DMS 273 (cell line): Measurements from ENCODE around the gene CTBP2.

Experiments used
- DNase-seq: peaks from one replicate; lab custom pipeline; 2025; ENCODE audit not compliant: unreplicated experiment; lab: John Stamatoyannopoulos, UW

Gene CTBP2

DNA sequence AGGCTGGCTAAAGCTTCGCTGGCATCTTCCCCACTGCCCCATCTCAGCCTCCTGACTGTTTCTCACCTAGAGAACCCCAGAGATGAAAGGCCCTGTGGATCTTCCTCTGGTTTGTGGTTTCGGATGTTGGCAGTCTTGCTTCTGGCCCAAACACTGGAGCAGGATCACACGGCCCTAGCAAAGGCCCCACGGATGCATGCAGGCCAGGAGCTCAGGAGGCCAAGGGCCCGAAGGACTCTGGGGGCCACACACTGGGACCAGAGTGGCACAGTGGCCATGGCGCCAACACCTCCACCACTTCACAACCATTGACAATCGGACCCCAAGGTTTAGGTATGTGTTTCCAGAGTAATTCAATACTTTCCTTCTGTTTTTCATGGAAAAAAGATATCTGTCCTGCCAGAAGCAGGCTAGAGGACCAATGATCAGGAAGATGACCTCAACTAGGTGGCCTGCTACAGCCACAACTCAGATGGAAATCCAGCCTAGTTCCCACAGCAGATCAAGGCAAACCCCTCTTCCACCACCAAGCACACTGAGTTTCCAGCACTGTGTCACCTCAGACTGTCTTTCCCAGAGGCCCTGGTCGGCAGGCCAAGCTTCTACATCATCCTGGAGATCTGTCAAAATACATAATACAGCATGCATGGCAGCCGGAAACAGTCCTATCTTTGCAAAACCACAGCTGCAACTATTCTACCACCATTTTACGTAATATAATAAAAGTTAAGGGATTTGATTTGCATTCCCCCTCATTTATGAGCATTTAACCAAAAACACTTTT lies 53.0 kb downstream of the CTBP2 start:
- no peak for DNase-seq

DNA sequence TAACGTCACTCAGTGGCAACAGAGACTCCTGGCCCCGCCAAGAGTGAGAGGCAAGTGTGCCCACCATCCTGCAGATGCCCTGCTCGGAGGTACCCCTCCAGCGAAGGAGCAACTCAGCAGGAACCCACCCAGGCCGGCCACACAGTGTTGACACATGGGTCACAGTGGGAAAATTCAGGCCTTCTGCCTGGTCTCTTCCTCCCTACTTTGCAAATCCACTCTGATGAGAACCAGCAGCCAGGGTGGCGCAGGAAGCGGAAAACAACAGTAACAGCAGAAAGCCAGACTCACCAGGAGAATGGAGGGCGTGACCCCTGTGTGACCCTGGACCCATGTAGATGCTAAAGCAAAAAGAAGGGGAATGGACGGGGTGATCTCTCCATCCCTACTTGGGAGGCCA lies 53.8 kb downstream of the CTBP2 start:
- no peak for DNase-seq

DNA sequence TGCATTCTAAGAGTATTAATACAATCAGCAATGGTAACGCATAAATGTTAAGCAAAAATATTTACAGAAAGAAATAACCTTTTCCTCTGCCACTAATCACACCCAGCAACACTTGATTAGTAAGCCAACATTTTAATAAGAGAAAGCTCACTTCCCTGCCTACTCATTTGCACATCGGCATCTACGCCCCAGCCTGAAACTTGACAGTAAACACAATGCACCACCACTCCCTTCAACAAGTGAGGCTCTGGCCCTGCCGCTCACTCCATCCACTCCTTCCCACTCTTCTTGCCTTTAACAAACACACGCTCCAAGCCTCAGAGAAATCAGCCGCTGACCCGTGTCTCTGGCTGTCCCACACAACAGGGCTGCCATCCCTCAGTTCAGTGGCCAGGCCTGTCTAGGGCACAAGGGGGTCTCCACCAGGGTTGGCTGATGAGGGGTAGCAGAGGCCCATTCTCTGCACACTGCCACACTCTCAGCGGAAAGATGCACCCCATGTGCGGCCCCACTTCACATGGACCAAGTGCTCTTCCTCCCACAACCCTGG lies 54.6 kb downstream of the CTBP2 start:
- no peak for DNase-seq

DNA sequence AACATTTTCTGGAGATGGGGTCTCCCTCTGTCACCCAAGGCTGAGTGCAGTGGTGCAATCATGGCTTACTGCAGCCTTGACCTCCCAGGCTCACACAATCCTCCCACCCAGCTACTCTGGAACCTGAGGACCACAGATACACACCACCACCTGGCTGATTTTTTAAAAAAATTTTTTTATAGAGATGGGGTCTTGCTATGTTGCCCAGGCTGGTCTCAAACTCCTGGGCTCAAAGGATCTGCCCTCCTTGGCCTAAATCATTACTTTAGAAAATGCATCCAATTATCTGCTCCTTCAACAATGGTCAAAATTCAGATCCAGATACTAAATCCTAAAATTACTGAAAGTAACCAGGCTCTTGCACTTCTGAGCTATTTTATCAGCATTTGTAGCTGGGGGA lies 55.2 kb downstream of the CTBP2 start:
- no peak for DNase-seq

DNA sequence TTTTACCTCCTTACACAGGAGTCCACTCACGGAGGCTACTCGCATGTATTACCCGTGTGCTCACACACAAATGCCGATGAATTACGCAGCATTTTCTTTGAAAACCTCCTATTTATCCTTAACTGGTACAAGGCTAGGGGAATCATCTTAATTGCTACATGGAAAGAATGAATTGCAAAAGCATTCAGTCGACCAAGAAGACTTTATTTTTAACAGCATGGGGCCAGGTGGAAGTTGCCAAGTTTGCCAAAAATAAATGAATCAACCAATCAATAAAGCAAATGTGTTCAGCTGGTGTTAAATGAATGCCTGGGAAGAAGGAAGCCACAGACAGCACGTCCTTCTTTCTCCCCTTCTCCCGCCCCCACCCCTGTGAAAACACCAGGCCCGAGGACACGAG lies 55.8 kb downstream of the CTBP2 start:
- DNase-seq, result no peak

DNA sequence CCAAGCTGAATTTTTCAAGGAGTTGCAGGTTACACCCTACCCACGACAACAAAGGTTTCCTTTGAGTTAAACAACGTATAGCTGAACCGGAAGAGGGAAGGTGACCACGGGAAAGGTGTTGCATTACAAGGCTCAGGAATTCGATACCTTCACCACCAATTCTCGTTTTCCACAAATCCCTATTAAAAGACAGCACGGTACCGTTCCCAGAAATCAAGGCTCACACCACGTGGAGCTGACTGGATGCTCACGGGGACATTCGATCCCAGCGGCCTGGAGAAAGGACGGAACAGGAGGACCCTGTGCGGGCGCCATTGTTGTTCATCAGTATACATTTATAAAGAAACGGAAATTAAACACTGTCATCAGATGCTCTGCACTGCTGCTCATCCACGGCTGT lies 56.4 kb downstream of the CTBP2 start:
- no peak for DNase-seq

DNA sequence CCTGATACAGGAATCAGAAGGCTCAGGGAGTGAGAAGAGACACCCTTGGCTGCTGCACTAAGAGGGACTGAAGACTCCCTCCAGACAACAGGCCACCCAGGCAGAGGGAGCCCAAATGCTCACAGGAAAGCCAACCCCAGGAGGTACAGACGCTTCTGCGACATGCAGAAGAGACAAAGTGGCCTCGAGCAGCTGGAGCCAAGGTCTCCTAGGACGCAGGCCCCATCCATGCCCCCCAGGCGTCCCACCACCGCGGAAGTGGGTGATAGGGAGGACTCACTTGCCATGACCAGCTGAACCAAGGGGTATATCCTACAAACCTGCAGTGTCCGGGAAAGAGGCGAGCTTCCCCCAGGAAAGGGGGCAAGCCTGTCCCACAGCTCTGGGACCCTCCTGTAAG lies 56.9 kb downstream of the CTBP2 start:
- no peak for DNase-seq

DNA sequence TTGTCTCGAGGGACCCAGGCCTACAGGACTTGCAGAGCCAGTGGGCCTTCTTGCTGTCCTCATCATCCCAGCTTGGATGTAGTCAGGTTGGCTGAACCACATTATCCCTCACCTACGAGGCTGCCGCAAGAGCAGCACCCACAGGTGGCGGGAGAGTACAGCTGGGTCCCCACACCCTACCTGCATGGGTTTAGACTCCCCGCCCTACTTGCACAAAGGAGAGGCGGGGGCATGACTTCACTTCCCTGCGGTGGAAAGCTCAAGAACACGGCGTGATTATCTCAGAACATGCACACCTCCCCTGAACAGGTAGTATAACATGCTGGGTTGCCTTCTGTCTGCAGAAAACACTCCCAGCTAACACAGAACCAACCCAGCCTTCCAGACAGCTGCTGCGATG lies 57.5 kb downstream of the CTBP2 start:
- DNase-seq, result no peak

DNA sequence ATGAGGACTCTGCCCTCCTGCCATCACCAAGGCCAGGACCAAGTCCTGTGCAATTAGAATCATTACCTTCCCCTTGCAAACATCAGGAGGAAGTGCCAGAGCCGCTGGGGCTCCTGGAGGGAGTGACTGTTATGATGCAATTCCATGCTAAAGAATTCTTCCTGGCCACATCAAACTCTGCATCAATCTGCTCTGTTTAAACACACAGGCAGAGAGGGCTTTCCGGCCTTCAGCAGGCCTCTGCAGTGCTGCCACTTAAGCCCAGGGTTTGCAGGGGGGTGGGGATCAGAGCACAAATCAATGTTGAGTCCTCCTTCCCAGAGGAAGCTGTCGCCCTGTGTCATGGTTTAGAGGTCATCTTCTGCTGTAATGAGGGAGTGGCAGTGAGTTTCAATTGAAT lies 58.1 kb downstream of the CTBP2 start:
- DNase-seq, result no peak

DNA sequence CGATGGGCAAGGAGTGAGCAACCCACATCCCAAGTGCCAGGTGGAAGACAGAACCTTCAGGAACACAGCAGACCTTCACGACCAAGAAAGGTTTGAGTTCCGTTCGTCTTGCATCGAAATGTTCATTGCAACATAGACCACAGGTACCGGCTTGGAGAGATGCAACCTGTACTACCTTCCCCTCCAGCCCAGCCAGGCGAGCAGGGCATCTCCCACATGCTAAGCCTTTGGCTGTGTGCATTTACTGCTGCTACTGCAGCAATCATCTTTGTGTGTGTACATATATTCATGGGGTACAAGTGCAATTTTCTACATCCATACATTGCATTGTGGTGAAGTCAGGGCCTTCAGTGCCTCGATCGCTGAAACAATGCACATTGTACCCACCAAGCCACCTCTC lies 58.8 kb downstream of the CTBP2 start:
- DNase-seq, result no peak

DNA sequence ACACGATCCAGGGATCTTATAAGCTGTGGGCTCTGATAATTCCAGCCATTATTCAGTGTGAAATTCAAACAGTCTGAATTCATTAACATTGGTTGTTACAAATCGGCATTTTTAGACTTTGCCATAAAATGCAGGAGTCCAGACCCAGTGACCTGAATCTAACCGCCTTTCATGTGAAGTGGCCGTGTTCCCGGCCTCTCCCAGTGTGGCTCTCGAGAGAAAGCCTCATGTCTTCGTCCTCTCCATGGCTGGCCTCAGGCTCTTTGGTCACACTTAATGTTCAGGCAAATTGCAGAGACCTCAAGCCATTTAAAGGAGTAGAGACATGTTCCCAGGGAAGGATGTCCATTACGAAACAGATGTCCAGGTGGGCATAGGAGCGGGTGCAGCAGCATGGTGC lies 59.3 kb downstream of the CTBP2 start:
- no peak for DNase-seq

DNA sequence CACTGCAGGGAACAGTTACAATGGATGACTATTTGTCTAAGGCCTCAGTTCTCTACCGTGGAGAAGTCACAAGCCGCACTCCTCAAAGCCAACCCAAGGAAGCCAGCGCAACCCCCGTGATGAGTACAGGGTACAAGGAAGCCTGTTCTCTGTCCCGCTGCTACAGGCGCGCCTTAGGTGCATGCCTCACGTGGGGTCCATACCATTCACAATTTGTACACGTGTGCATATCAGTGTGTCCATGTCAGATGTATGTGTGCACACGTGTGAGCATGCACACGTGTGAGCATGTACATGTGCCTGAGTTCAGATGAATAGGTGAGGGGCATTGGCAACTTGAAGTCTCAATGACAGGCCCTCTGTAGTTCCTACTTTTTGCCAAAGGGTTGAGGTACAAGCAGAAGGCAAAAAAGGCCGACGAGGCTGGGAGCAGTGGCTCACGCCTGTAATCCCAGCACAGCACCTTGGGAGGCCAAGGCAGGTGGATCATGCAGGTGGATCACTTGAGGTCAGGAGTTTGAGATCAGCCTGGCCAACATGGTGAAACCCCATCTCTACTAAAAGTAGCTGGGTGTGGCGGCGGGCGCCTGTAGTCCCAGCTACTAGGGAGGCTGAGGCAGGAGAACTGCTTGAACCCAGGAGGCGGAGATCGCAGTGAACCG lies 62.8 kb downstream of the CTBP2 start:
- no peak for DNase-seq

DNA sequence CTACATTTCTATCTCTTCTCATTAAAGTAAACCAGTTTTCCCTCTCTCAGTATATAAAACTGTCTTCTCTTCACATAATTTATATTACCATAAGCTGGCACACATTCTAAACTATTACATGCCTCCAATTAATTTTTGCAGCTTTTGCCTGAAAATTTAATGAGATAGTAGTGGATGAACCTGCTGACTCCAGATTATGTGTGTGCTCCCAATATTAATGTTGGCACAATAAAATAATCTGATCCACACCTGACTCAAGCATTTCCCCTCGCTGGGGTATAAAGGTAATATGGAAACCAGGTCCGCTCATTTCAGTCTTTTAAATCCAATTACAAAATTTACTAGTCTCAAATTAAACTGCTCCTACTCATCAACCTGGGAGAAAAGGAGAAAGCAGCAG lies 63.4 kb downstream of the CTBP2 start:
- DNase-seq, result no peak

DNA sequence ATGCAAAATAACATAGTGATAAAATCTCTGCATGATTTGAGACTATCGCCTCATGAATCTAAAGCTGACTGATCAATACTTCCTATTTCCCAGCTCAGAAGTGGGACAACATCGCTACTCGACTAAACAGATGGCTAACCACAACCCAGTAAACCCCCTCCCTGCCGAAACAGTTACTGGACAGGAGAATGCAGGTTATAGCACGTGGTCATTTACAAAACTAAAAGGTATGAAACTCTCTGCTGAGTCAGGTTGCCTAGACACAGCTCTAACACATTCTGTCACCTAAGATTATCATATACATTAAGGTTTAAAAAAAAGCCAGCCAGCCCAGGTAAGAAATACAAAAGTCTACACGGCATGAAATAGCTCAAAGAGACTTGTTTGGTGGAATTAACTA lies 64.0 kb downstream of the CTBP2 start:
- DNase-seq, result no peak

DNA sequence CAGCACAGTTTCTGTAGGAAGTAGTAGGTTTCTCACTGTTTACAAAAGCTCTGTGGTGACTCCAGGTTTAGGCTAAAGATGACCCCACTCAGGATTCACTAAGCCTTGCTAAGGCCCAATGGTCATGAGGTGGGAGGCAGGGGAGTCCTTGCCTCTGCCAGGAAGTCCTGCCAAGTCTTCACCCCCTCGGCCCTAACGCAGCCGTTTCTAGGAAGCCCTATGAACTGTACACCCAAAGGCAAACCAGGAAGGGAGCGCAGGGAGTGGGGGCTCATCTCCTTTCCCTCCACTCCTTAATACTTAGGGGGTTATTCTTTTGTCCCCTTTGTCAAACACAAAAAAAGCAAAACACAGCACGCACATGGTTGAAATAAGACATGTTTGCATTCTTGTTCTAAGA lies 64.6 kb downstream of the CTBP2 start:
- DNase-seq, result no peak

DNA sequence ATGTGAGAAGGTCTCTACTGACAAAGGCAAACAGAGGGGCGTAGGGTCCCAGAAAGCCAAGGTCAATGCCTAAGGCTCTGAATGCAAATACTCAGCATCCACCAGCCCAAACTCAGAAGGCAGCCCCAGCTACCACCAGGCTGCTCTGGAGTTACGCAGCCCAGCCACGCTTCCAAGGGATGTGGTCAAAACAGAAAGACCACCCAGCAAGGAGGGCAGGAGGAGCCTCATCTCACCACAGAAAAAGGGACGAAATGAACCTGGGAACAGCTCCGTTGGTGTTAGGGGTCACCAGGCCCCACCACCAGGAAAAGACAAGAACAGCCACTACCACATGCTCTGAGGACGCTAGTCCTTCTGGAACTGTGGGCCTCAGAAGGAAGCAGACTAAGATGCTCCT lies 65.1 kb downstream of the CTBP2 start:
- DNase-seq, result no peak

DNA sequence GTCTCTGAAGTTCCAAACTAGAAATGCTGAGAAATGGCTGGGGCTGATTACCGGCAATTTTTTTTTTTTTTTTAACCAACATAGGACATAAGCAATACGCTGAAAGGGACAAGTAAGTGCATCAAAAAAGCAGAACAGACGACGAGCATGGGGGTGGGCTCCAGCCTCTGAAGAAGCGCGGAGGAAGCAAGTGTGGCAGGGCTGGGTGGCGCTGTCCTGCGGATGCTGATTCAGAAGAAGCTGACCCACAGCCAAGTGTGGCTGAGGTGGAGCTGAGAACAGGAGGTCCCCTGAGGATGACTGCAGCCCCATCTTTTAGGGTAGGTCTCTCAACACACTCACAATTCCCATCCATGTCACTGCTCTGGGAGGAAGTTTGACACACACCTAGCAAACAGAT lies 65.6 kb downstream of the CTBP2 start:
- DNase-seq, result no peak

DNA sequence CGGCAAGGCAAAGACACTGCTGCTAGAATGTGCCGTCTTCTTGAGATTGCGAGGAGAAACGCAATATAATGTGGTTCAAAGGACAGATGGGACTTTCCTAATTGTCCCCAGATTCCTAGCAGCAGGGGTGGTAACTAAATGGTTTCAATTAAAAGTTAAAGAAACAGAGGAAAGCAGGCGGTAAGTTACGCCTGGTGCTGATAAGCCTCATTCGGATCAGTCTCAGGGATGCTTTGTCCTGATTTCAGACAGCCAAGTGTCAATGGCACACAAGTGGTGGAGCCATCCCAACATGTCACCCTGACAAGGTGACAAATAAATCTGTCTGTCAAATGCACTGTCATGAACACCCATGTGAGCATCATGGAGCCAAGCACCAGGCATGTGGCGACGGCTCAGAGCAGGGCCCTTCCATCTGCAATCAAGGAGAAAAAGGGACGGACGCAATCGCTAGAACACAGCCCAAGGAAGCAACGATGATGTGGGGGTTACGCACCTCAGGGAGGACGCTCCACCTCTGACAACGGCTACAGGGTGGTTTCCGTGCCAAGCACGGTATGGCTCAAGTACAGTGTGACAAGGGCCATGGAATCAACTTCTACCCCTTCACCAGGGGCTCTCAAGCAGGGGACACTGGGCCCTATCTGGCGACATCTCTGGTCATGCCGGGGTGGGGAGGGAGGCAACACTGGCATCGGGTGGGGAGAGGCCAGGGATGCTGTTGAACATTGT lies 66.2 kb downstream of the CTBP2 start:
- DNase-seq, result no peak

DNA sequence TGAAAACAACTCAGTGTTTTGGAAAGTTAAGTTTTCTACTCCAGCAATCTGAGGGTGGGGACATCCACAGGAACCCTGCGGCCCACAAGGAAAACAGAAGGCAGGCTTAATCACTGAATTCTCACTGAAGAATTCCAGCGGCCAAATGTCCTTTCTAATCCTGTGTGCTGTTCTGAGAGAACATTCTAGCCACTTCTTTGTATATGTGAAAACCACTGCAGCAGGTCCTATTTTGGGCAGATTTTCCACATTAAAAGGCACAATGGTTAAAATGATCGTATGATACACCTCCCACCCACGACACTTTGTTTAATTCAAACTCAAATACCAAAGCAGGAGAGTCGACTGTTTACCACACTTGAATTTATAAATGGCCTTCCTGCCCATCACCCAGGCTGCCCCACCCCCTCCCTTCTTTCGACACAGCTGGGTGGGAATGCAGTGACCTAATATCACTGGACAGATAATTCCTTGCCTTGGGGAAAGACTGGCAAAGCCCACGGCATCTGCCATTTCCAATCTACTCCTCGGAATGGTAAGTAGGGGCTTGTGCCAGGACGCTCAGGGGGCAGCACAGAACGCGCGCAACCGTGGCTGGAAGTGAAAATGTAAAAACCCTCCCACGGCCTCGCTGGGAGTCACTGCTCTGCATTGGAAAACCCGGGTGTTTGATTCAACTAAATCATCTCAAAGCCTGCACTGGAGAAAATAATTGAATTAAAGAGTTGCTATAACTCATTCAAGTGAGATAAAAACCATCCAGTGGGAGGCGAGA lies 67.0 kb downstream of the CTBP2 start:
- no peak for DNase-seq

DNA sequence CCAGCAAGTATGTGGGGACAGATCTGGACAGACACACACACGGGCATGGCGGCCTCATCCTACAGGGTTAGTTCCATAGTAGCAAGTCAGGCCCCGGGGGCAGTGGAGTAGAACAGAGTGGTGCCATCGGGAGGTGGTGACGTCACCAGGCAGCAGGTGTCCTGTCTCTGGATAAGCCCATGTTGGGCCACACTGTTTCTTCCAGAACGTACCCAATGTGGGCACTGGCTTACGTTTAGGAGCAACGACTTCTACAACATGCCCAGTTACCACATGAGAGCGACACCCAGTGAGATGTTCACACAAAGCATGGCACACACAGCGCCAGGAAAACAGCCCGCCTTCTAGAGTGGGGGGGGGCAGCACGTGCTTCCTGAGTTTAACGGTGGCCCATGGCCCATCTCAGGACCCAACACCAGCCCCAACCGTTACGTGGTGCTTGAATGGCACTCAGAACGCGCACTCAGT lies 67.8 kb downstream of the CTBP2 start:
- no peak for DNase-seq

DNA sequence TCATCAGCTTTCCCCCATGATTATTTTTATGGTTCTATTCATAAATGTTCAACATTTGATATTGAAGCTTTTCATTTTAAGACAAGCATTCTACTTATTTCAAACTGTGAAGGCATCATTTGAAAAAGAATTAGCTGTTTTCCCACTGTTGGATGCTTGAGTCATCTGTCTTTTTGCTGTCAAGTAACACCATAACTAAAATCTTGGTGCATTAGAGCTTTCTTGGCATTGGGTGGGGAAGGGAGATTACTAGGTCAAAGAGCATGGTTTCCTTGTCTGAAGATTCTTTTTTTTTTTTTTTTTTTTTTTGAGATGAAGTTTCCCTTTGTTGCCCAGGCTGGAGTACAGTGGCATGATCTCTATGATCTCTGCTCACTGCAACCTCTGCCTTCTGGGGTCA lies 68.5 kb downstream of the CTBP2 start:
- DNase-seq, result no peak
